B cell (primary cell): ENCODE data around the gene CPSF2. TPM values are rescaled to one million over a fixed set of nuclear protein-coding genes. Genes with fewer than 3 reads are reported as not detected.

Experiments used
- ATAC-seq: fragments of 200-7000 bp; cut with Tn5 transposase; one replicate; pipeline ENCODE4 v1.10.0; 2021; ENCODE audit warnings: low read depth, mild to moderate bottlenecking, moderate number of reproducible peaks, moderate library complexity
- CTCF ChIA-PET: fragments of 350-600 bp; sonication (Branson Sonifier 250); formaldehyde crosslinking; loops from one replicate; lab custom pipeline; 2021; ENCODE audit warnings: antibody characterized with exemption, inconsistent platforms; lab: Charles Lee
- POLR2A ChIA-PET: fragments of 350-600 bp; sonication (Branson Sonifier 250); formaldehyde crosslinking; loops from one replicate; lab custom pipeline; 2021; ENCODE audit warnings: antibody characterized with exemption; lab: Charles Lee
- DNase-seq: peaks from one replicate; pipeline ENCODE4 v3.0.0; 2013
- H2AFZ ChIP-seq: 2 replicates; pipeline ENCODE4 v1.6.1; 2012; ENCODE audit warnings: mild to moderate bottlenecking, low read depth, low read length; ENCODE audit not compliant: insufficient read depth, poor library complexity, severe bottlenecking
- H3K27ac ChIP-seq, 2 donors: 1 replicate in 1 of 2; 2 replicates in 1 of 2; pipeline ENCODE4 v1.5.1; 2012 to 2013; ENCODE audit warnings: low read length in 2 of 2, mild to moderate bottlenecking in 2 of 2, moderate library complexity in 1 of 2
- H3K27me3 ChIP-seq, 4 experiments: fragments of 200-600 bp in 1 of 4; sonication (generic) in 1 of 4; replicated peaks in 1 of 4; 1 replicate in 2 of 4; 2 replicates in 2 of 4; pipeline versions ENCODE4 v1.6.1 to v1.7.0; 2013 to 2016; ENCODE audit warnings: low read length in 3 of 4, mild to moderate bottlenecking in 2 of 4, mixed read lengths in 1 of 4, moderate library complexity in 1 of 4; ENCODE audit not compliant: insufficient read depth in 4 of 4, control insufficient read depth in 3 of 4; ENCODE audit errors: control extremely low read depth in 1 of 4
- H3K36me3 ChIP-seq, 2 experiments: replicated peaks in 1 of 2; 1 replicate in 1 of 2; 2 replicates in 1 of 2; pipeline versions ENCODE4 v1.6.1 to v1.7.1; 2013; ENCODE audit warnings: low read length in 1 of 2; ENCODE audit not compliant: insufficient read depth in 2 of 2, control insufficient read depth in 1 of 2; ENCODE audit errors: control extremely low read depth in 1 of 2, extremely low read depth in 1 of 2
- H3K4me1 ChIP-seq, 2 donors: fragments of 200-600 bp in 1 of 2; sonication (generic) in 1 of 2; 1 replicate in 1 of 2; 2 replicates in 1 of 2; pipeline versions ENCODE4 v1.5.1 to v1.6.1; 2013 to 2017; ENCODE audit warnings: low read length in 2 of 2; ENCODE audit not compliant: control insufficient read depth in 2 of 2, insufficient read depth in 2 of 2
- H3K4me2 ChIP-seq: replicated peaks from 2 replicates; pipeline ENCODE3; 2012; ENCODE audit warnings: mild to moderate bottlenecking, low read depth, low read length; ENCODE audit not compliant: poor library complexity, severe bottlenecking
- H3K4me3 ChIP-seq, 5 experiments: fragments of 200-600 bp in 1 of 5; sonication (generic) in 1 of 5; 1 replicate in 3 of 5; 2 replicates in 2 of 5; pipeline versions ENCODE4 v1.5.1 to v1.7.0; 2011 to 2016; ENCODE audit warnings: low read length in 4 of 5, mild to moderate bottlenecking in 4 of 5, low read depth in 2 of 5, control low read depth in 1 of 5, moderate library complexity in 1 of 5; ENCODE audit not compliant: insufficient read depth in 1 of 5; ENCODE audit errors: control extremely low read depth in 1 of 5, extremely low read depth in 1 of 5
- H3K79me2 ChIP-seq: fragments of 200-600 bp; sonication (generic); one replicate; pipeline ENCODE4 v1.6.0; 2016; ENCODE audit warnings: low read length; ENCODE audit not compliant: control insufficient read depth, insufficient read depth
- H3K9ac ChIP-seq: fragments of 200-600 bp; sonication (generic); 2 replicates; pipeline ENCODE4 v1.6.1; 2017; ENCODE audit warnings: mild to moderate bottlenecking, low read length, moderate library complexity
- H3K9me3 ChIP-seq, 3 donors: one replicate each; pipeline versions ENCODE4 v1.6.1 to v1.7.1; 2013; ENCODE audit warnings: low read length in 2 of 3; ENCODE audit not compliant: control insufficient read depth in 2 of 3, insufficient read depth in 1 of 3; ENCODE audit errors: control extremely low read depth in 1 of 3
- H4K20me1 ChIP-seq: 2 replicates; pipeline ENCODE4 v1.6.0; 2012; ENCODE audit warnings: mild to moderate bottlenecking, low read length; ENCODE audit not compliant: insufficient read depth, control insufficient read depth, poor library complexity, severe bottlenecking
- H3K27ac Mint-ChIP-seq: one replicate; pipeline ENCODE4 v1.8.0; 2021; ENCODE audit warnings: mixed read lengths
- H3K27me3 Mint-ChIP-seq: one replicate; pipeline ENCODE4 v1.8.0; 2021; ENCODE audit warnings: mixed read lengths
- H3K4me1 Mint-ChIP-seq: one replicate; pipeline ENCODE4 v1.8.0; 2021; ENCODE audit warnings: mixed read lengths
- H3K4me3 Mint-ChIP-seq: one replicate; pipeline ENCODE4 v1.8.0; 2021; ENCODE audit warnings: mixed read lengths
- H3K9me3 Mint-ChIP-seq: one replicate; pipeline ENCODE4 v1.8.0; 2022; ENCODE audit warnings: mixed read lengths; ENCODE audit not compliant: insufficient read depth
- EZH2 ChIP-seq: IDR thresholded peaks from 2 replicates; pipeline ENCODE4 v1.6.1; 2012; ENCODE audit warnings: borderline replicate concordance, low read depth, mild to moderate bottlenecking, moderate library complexity, low read length; ENCODE audit not compliant: insufficient read depth, poor library complexity, severe bottlenecking
- WGBS: methylation state at CpG from one replicate; pipeline ENCODE4 v1.1.5; 2013; ENCODE audit warnings: missing lambda C conversion rate; ENCODE audit not compliant: insufficient coverage; 5-methylcytosine and 5-hydroxymethylcytosine counted together
- intact Hi-C: fragments of 100-400 bp; cut with micrococcal nuclease; formaldehyde crosslinking; loops from one replicate; pipeline ENCODE4 v1.10.0; 2022
- polyA plus RNA-seq: library from polyadenylated mRNA; depleted of rRNA; stranded (reverse); fragments of >200 nt; gene quantifications from 2 replicates; pipeline ENCODE4 v1.2.3, GENCODE V29; 2012
- total RNA-seq, 2 donors: library from RNA; stranded (reverse); fragments of 120-200 nt in 1 of 2; gene quantifications; 1 replicate in 1 of 2; 2 replicates in 1 of 2; pipeline versions ENCODE4 v1.2.3 to v1.2.4, GENCODE V29; 2013 to 2022
- TF ChIP-seq, protein P1 (sequence below): fragments of 200-600 bp; IDR thresholded peaks from one replicate; pipeline ENCODE4 v1.8.0; 2022; ENCODE audit warnings: antibody characterized with exemption, mild to moderate bottlenecking

Gene CPSF2
- total and polyA plus RNA-seq, 2 donors (not counting 1 experiment from before 2014, with no cell fraction given) = 5.2 to 42.6 TPM

DNA sequence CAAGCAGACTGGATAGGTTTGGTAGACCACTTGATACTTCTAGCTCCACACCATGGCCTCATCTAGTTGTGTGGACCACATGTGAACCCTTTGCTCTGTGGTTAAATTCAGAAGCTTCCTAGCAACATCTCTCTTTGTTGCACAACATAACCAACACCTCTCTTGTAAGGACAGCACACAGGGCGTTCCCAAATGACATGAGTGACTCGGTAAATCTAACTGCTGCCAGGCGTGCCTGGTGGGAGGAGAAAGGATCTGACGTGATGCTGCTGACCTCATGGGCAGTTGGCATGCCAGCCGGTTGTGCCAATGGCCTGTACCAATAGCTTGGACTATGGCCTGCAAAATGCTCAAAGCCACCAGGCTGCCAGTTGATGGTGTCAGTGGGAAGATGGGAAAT, 93.8 kb downstream of the CPSF2 start:
- TF ChIP-seq, protein P1, sequence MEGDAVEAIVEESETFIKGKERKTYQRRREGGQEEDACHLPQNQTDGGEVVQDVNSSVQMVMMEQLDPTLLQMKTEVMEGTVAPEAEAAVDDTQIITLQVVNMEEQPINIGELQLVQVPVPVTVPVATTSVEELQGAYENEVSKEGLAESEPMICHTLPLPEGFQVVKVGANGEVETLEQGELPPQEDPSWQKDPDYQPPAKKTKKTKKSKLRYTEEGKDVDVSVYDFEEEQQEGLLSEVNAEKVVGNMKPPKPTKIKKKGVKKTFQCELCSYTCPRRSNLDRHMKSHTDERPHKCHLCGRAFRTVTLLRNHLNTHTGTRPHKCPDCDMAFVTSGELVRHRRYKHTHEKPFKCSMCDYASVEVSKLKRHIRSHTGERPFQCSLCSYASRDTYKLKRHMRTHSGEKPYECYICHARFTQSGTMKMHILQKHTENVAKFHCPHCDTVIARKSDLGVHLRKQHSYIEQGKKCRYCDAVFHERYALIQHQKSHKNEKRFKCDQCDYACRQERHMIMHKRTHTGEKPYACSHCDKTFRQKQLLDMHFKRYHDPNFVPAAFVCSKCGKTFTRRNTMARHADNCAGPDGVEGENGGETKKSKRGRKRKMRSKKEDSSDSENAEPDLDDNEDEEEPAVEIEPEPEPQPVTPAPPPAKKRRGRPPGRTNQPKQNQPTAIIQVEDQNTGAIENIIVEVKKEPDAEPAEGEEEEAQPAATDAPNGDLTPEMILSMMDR = no peak
- no peak for TF ChIP-seq EZH2
- no peaks in the 10 kb centered on the region for H3K36me3 ChIP-seq
- ChIA-PET CTCF (no interaction called here), POLR2A (no interaction called here)
- H3K9me3 ChIP-seq = peaks cover 0 to 26% (median 0%) of the 10 kb centered on the region in 3 donors
- Mint-ChIP-seq H3K9me3 (peaks cover 6% of the 10 kb centered on the region), H3K27ac (no peak overlapping the region), H3K4me1 (no peaks in the 10 kb centered on the region), H3K4me3 (no peak overlapping the region), H3K27me3 (peaks cover 31% of the 10 kb centered on the region)
- ATAC-seq = no peak
- no peaks in the 10 kb centered on the region for H4K20me1 ChIP-seq
- DNase-seq = no peak
- no peak overlapping the region for H3K4me3 ChIP-seq
- H3K4me2 ChIP-seq = no peak overlapping the region
- H3K79me2 ChIP-seq = no peaks in the 10 kb centered on the region
- intact Hi-C loops = no loop called here
- WGBS = 90% methylated on average over 5 of the region's 5 CpGs
- H3K27me3 ChIP-seq = peaks cover 0 to 4% (median 0%) of the 10 kb centered on the region in 4 experiments
- no peak overlapping the region for H3K27ac ChIP-seq
- no peaks in the 10 kb centered on the region for H3K4me1 ChIP-seq
- H2AFZ ChIP-seq = no peak overlapping the region
- H3K9ac ChIP-seq = no peak overlapping the region

GRCh38 chr14:92217936-92218335, 96.2 kb downstream of the CPSF2 start:
- Mint-ChIP-seq H3K9me3 (peaks cover 4% of the 10 kb centered on the region), H3K27me3 (peaks cover 32% of the 10 kb centered on the region), H3K27ac (no peak overlapping the region), H3K4me3 (no peak overlapping the region), H3K4me1 (no peaks in the 10 kb centered on the region)
- H3K27ac ChIP-seq = no peak overlapping the region
- peaks cover 0 to 4% (median 0%) of the 10 kb centered on the region in 4 experiments for H3K27me3 ChIP-seq
- no peaks in the 10 kb centered on the region for H3K36me3 ChIP-seq
- intact Hi-C loops = no loop called here
- no peak for TF ChIP-seq EZH2
- TF ChIP-seq, protein P1 = no peak
- H2AFZ ChIP-seq = no peak overlapping the region
- no peak for ATAC-seq
- no CpG with 5 or more reads among the region's 1 CpG for WGBS
- CTCF ChIA-PET = no interaction called here
- no peak for DNase-seq
- POLR2A ChIA-PET = interaction anchor here (0.7 kb wide), 1 partner anchor 16 kb away, joined by 6 read pairs; no protein-coding TSS in a partner anchor
- no peaks in the 10 kb centered on the region for H3K4me1 ChIP-seq
- peaks cover 0 to 9% (median 0%) of the 10 kb centered on the region in 3 donors for H3K9me3 ChIP-seq
- H3K79me2 ChIP-seq = no peaks in the 10 kb centered on the region
- H4K20me1 ChIP-seq = no peaks in the 10 kb centered on the region
- H3K4me3 ChIP-seq = no peak overlapping the region
- H3K4me2 ChIP-seq = no peak overlapping the region
- H3K9ac ChIP-seq = no peak overlapping the region

Other genes starting within 250 kb of the CPSF2 start
- gene FBLN5, start 174.3 kb upstream of the CPSF2 start, total RNA-seq = 0.12 and 0.37 TPM in 2 replicates
- gene FBLN5, start 174.3 kb upstream of the CPSF2 start, polyA plus RNA-seq = 0.13 and 0.31 TPM in 2 replicates
- gene TRIP11, start 81.9 kb upstream of the CPSF2 start, total RNA-seq = 62.2 and 69.9 TPM in 2 replicates
- gene TRIP11, start 81.9 kb upstream of the CPSF2 start, polyA plus RNA-seq = 6.4 and 8.0 TPM in 2 replicates
- gene ATXN3, start 15.4 kb upstream of the CPSF2 start, total RNA-seq = 51.6 and 59.5 TPM in 2 replicates
- 14.4 and 16.2 TPM in 2 replicates for gene ATXN3, start 15.4 kb upstream of the CPSF2 start, polyA plus RNA-seq
- gene NDUFB1, start 263 bp upstream of the CPSF2 start, total RNA-seq = 61.6 and 63.7 TPM in 2 replicates
- 154 and 172 TPM in 2 replicates for gene NDUFB1, start 263 bp upstream of the CPSF2 start, polyA plus RNA-seq
- not detected in 2 replicates for gene SLC24A4, start 201.2 kb downstream of the CPSF2 start, total RNA-seq
- 0.19 and 0.30 TPM in 2 replicates for gene SLC24A4, start 201.2 kb downstream of the CPSF2 start, polyA plus RNA-seq